Activated CD4-positive, alpha-beta T cell treated with anti-CD3 and anti-CD28 coated beads for 36 hours (primary cell): ENCODE measurements around the gene CACNA1B. TPM values are rescaled to one million over a fixed set of nuclear protein-coding genes. Genes with fewer than 3 reads are reported as not detected.
A peak's percentile ranks its signal among the peaks of the same experiment; 100 is the strongest.

Experiments
- ATAC-seq: fragments of 200-7000 bp; cut with Tn5 transposase; one replicate; pipeline ENCODE4 v1.10.0; 2021; ENCODE audit warnings: mild to moderate bottlenecking, moderate library complexity
- CTCF ChIA-PET: fragments of 350-600 bp; sonication (Branson Sonifier 250); formaldehyde crosslinking; loops from one replicate; lab custom pipeline; 2021; ENCODE audit warnings: antibody characterized with exemption; lab: Charles Lee
- POLR2A ChIA-PET: fragments of 350-600 bp; sonication (Branson Sonifier 250); formaldehyde crosslinking; loops from one replicate; lab custom pipeline; 2021; ENCODE audit warnings: antibody characterized with exemption, inconsistent platforms; lab: Charles Lee
- DNase-seq: peaks from one replicate; pipeline ENCODE4 v3.0.0-alpha.2; 2020
- H3K27ac Mint-ChIP-seq: one replicate; pipeline ENCODE4 v1.8.0; 2021; ENCODE audit warnings: mixed read lengths
- H3K27me3 Mint-ChIP-seq: one replicate; pipeline ENCODE4 v1.8.0; 2021; ENCODE audit warnings: mixed read lengths
- H3K36me3 Mint-ChIP-seq: one replicate; pipeline ENCODE4 v1.8.0; 2021; ENCODE audit warnings: low read depth, mixed read lengths
- H3K4me1 Mint-ChIP-seq: one replicate; pipeline ENCODE4 v1.8.0; 2021; ENCODE audit warnings: mixed read lengths
- H3K4me3 Mint-ChIP-seq: one replicate; pipeline ENCODE4 v1.8.0; 2021; ENCODE audit warnings: mild to moderate bottlenecking, moderate library complexity, mixed read lengths
- H3K9me3 Mint-ChIP-seq: one replicate; pipeline ENCODE4 v1.8.0; 2021; ENCODE audit warnings: low read depth, mixed read lengths
- intact Hi-C, 2 experiments: fragments of 100-400 bp; cut with DNase I in 1 of 2; cut with micrococcal nuclease in 1 of 2; formaldehyde crosslinking; loops; one replicate each; pipeline versions ENCODE4 v1.14.2 to v1.15.1; 2022 to 2024; cut with DNase I, micrococcal nuclease
- total RNA-seq, 2 experiments: library from RNA; stranded (reverse); gene quantifications; one replicate each; pipeline ENCODE4 v1.2.3, GENCODE V29; 2021

The CACNA1B gene
- total RNA-seq, 2 experiments from 2014 or later, result 0.05 to 0.07 TPM

DNA sequence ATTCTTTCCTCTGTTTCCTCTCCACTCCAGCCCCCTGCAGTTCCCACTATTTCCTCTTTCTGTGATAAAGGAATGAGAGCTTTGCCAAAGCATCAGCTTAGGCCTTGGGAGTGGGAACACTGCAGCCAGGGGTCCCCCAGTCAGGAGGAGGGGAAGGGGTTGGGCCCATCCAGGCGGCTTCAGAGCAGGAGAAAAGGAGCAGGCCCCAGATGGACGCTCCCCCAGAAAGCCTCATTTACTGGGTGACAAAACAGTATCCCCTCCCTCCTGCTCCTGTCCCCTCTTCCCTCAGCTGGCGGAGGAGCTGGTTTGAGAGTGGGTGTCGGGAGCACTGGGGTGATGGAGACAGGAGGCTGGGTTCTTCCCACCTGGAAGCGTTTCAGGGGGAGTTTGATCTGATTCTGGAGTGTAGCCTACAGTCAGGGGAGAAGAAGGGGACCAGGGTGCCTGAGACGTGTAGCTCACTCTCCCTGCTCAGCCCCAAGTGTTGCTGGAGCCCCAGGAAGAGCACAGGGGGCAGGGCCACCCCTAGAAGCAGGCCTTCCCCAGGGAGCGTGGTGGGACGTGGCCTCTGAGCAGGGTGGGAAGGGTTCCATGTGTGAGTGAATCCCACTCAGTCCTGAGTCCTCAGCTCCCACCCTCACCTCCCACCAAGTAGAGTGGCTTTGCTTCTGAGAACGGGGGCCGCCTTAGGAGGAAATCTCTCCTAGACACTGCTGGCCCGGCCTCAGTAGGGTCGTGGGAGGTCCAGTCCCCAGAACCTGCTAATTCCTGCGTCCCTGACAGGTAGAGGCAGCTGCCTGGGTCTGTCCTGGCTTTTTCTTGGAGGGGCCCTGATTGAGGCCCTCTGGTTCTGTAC, 173.1 kb downstream of the CACNA1B start:
- Mint-ChIP-seq H3K9me3 (no peaks in the 10 kb centered on the region), H3K4me1 (no peaks in the 10 kb centered on the region), H3K27ac (no peak overlapping the region), H3K36me3 (no peaks in the 10 kb centered on the region), H3K4me3 (no peak overlapping the region), H3K27me3 (peaks cover 7% of the 10 kb centered on the region)
- intact Hi-C loops, result no loop called here
- DNase-seq (no peak), ATAC-seq (no peak)
- POLR2A ChIA-PET, result no interaction called here
- CTCF ChIA-PET, result no interaction called here

- intact Hi-C loops, result no loop called here
- H3K9me3 Mint-ChIP-seq, result no peaks in the 10 kb centered on the region
- no peaks in the 10 kb centered on the region for H3K36me3 Mint-ChIP-seq
- no peaks in the 10 kb centered on the region for H3K4me1 Mint-ChIP-seq
- no peak overlapping the region for H3K4me3 Mint-ChIP-seq
- H3K27ac Mint-ChIP-seq, result no peak overlapping the region
- peaks cover 7% of the 10 kb centered on the region for H3K27me3 Mint-ChIP-seq
- POLR2A ChIA-PET, result no interaction called here
- CTCF ChIA-PET, result no interaction called here
- DNase-seq (no peak), ATAC-seq (no peak)
Measured at GRCh38 chr9:138051586-138052321, 174.2 kb downstream of the CACNA1B start.

- Mint-ChIP-seq H3K9me3 (no peaks in the 10 kb centered on the region), H3K36me3 (no peaks in the 10 kb centered on the region), H3K4me1 (no peaks in the 10 kb centered on the region), H3K4me3 (no peak overlapping the region), H3K27me3 (peaks cover 7% of the 10 kb centered on the region), H3K27ac (no peak overlapping the region)
- DNase-seq (no peak), ATAC-seq (no peak)
- ChIA-PET POLR2A (no interaction called here), CTCF (no interaction called here)
- intact Hi-C loops, result no loop called here
Measured at GRCh38 chr9:138052322-138052615, 174.7 kb downstream of the CACNA1B start.

DNA sequence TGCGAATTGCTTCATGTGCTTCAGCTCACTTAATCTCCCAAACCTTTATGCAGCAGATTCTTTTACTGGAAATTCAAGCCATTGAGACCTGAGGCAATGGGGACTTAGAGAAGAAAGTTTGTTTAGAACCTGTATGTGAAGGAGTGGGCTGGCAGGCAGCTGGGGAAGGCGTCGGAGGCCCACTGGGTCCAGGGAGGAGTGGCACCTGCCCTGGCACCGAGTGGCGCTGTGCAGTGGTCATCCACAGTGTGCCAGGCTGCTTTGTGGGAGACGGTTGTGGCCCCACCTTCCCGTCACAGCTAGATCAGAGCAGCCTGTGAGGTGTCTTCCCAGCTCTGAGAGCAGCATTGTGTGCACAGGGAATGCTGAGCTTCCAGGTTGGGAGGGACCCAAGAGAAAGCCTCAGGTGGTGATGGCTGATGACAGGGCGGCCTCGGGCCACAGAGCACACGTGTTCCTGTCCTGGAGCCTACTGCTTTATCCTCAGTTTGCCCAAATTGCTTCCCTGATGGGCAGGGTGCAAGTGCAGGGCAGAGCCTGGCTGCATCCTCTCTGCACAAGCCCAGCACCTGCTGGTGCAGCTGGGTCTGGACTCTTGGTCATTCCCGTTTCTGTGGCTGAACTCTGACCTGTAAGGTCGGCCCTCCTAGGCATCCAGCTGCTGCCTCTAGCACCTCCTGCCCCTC, 175.2 kb downstream of the CACNA1B start:
- no peak for DNase-seq
- ATAC-seq, result no peak
- H3K4me3 Mint-ChIP-seq, result no peak overlapping the region
- no peaks in the 10 kb centered on the region for H3K9me3 Mint-ChIP-seq
- intact Hi-C loops, result no loop called here
- H3K36me3 Mint-ChIP-seq, result no peaks in the 10 kb centered on the region
- no peaks in the 10 kb centered on the region for H3K4me1 Mint-ChIP-seq
- CTCF ChIA-PET, result no interaction called here
- H3K27me3 Mint-ChIP-seq, result peaks cover 7% of the 10 kb centered on the region
- POLR2A ChIA-PET, result no interaction called here
- no peak overlapping the region for H3K27ac Mint-ChIP-seq

DNA sequence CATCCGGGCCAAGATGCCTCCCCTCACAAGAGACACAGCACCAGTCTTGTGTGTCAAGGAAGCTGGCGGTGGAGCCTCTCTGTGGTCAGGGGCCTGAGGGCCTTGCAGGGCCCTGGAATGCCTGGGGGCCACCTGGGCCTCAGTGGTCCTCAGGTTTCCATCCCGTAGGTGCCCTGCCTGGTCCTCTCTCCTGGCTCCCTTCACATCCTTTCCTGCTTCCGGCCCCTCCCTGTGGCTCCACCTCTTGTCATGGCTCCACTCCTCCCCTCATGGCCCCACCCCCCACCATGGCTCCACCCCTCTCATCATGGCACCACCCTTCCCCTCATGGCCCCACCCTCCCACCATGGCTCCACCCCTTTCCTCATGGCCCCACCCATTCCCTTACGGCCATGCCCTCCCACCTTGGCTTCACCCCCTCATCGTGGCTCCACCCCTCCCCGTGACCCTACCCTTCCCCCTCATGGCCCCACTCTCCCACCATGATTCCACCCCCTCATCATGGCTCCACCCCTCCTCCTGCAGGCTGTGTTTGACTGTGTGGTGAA, 175.8 kb downstream of the CACNA1B start:
- H3K4me3 Mint-ChIP-seq, result no peak overlapping the region
- intact Hi-C loops, result no loop called here
- no peaks in the 10 kb centered on the region for H3K9me3 Mint-ChIP-seq
- no peaks in the 10 kb centered on the region for H3K4me1 Mint-ChIP-seq
- H3K27ac Mint-ChIP-seq, result no peak overlapping the region
- ATAC-seq (peak; percentile 60), DNase-seq (peak; percentile 41)
- H3K27me3 Mint-ChIP-seq, result peaks cover 7% of the 10 kb centered on the region
- ChIA-PET POLR2A (no interaction called here), CTCF (no interaction called here)
- H3K36me3 Mint-ChIP-seq, result no peaks in the 10 kb centered on the region

GRCh38 chr9:138053996-138054752, 176.6 kb downstream of the CACNA1B start:
- Mint-ChIP-seq H3K27ac (no peak overlapping the region), H3K36me3 (no peaks in the 10 kb centered on the region), H3K27me3 (peaks cover 7% of the 10 kb centered on the region), H3K4me3 (no peak overlapping the region), H3K4me1 (no peaks in the 10 kb centered on the region), H3K9me3 (no peaks in the 10 kb centered on the region)
- intact Hi-C loops, result no loop called here
- ChIA-PET CTCF (no interaction called here), POLR2A (interaction anchor here (0.5 kb wide), 1 partner anchor 23 kb away, joined by 4 read pairs; no protein-coding TSS in a partner anchor)
- DNase-seq (no peak), ATAC-seq (no peak)

DNA sequence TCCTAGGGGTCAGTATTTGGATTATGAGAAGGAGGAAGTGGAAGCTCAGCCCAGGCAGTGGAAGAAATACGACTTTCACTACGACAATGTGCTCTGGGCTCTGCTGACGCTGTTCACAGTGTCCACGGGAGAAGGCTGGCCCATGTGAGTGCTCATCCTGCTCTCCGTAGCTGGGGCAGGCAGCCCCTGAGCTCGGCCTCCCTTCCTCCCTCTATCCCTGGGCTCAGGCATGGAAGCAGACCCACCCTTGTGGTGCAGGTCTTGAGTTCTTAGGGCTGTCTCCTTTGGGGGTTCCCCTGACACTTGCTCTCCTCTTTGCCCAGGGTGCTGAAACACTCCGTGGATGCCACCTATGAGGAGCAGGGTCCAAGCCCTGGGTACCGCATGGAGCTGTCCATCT, 180.1 kb downstream of the CACNA1B start:
- ChIA-PET POLR2A (no interaction called here), CTCF (no interaction called here)
- no peaks in the 10 kb centered on the region for H3K9me3 Mint-ChIP-seq
- H3K4me3 Mint-ChIP-seq, result no peak overlapping the region
- H3K36me3 Mint-ChIP-seq, result no peaks in the 10 kb centered on the region
- no peak for ATAC-seq
- no peaks in the 10 kb centered on the region for H3K4me1 Mint-ChIP-seq
- no peak for DNase-seq
- H3K27me3 Mint-ChIP-seq, result peaks cover 4% of the 10 kb centered on the region
- H3K27ac Mint-ChIP-seq, result no peak overlapping the region
- intact Hi-C loops, result no loop called here

DNA sequence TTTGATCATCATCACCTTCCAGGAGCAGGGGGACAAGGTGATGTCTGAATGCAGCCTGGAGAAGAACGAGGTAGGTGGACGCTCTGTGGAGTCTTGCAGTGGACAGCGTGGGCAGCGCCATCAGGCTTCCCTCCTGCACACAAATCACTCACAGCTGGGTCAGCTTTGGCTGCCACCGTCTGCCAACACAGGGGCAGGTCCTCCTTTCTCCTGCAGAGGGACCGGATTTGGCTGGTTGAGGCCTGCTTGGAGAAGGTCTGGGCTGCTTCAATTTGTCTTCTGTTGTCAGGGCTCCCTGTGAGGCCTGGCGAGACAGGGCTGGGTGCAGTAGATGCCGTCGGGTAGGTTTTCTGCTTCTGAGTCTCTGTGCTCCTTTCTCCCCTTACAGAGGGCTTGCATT, 180.6 kb downstream of the CACNA1B start:
- H3K27me3 Mint-ChIP-seq, result peaks cover 4% of the 10 kb centered on the region
- no peaks in the 10 kb centered on the region for H3K36me3 Mint-ChIP-seq
- DNase-seq (no peak), ATAC-seq (no peak)
- H3K27ac Mint-ChIP-seq, result no peak overlapping the region
- no peaks in the 10 kb centered on the region for H3K9me3 Mint-ChIP-seq
- no peak overlapping the region for H3K4me3 Mint-ChIP-seq
- no peaks in the 10 kb centered on the region for H3K4me1 Mint-ChIP-seq
- ChIA-PET CTCF (no interaction called here), POLR2A (no interaction called here)
- intact Hi-C loops, result no loop called here

- H3K9me3 Mint-ChIP-seq, result no peaks in the 10 kb centered on the region
- ATAC-seq (no peak), DNase-seq (no peak)
- intact Hi-C loops, result no loop called here
- peaks cover 6% of the 10 kb centered on the region for H3K27me3 Mint-ChIP-seq
- H3K4me1 Mint-ChIP-seq, result no peaks in the 10 kb centered on the region
- ChIA-PET CTCF (no interaction called here), POLR2A (no interaction called here)
- H3K4me3 Mint-ChIP-seq, result no peak overlapping the region
- H3K36me3 Mint-ChIP-seq, result no peaks in the 10 kb centered on the region
- H3K27ac Mint-ChIP-seq, result no peak overlapping the region
Measured at GRCh38 chr9:138059196-138059595, 181.6 kb downstream of the CACNA1B start.

GRCh38 chr9:138060365-138060764, 182.8 kb downstream of the CACNA1B start:
- Mint-ChIP-seq H3K27ac (no peak overlapping the region), H3K4me1 (no peaks in the 10 kb centered on the region), H3K9me3 (no peaks in the 10 kb centered on the region), H3K4me3 (no peak overlapping the region), H3K36me3 (no peaks in the 10 kb centered on the region), H3K27me3 (peaks cover 4% of the 10 kb centered on the region)
- ChIA-PET POLR2A (interaction anchor here (0.5 kb wide), 1 partner anchor 434 kb away, joined by 5 read pairs; no protein-coding TSS in a partner anchor), CTCF (no interaction called here)
- no peak for ATAC-seq
- DNase-seq, result no peak
- intact Hi-C loops, result no loop called here

DNA sequence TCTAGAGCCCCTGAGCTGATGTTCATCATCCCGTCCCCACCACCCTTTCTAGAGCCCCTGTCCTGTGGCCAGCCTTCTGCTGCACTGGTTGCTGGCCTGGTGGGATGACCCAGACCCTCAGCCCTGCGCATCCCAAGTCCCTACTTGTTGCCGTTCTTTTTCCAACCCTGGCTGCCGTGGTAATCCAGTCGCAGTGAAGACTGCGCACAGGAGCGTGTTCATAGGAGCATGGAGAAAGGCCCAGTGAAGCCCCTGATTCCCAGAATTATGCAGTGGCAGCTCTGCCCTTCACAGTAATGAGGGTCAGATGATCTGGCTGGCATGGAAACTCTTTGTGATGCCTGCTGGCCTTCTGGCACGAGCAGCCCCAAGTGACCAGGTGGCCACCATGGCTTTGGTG, 183.3 kb downstream of the CACNA1B start:
- Mint-ChIP-seq H3K27ac (no peak overlapping the region), H3K27me3 (peaks cover 7% of the 10 kb centered on the region), H3K4me1 (no peaks in the 10 kb centered on the region), H3K9me3 (no peaks in the 10 kb centered on the region), H3K4me3 (no peak overlapping the region), H3K36me3 (no peaks in the 10 kb centered on the region)
- intact Hi-C loops, result no loop called here
- ATAC-seq, result no peak
- CTCF ChIA-PET, result no interaction called here
- DNase-seq, result no peak
- POLR2A ChIA-PET, result no interaction called here
